ENCODE measurements around the gene BROX. TPM values are rescaled to one million over a fixed set of nuclear protein-coding genes. Genes with fewer than 3 reads are reported as not detected.

BROX gene
- total RNA-seq, 1 donor from 2014 or later: 34.6 TPM

DNA sequence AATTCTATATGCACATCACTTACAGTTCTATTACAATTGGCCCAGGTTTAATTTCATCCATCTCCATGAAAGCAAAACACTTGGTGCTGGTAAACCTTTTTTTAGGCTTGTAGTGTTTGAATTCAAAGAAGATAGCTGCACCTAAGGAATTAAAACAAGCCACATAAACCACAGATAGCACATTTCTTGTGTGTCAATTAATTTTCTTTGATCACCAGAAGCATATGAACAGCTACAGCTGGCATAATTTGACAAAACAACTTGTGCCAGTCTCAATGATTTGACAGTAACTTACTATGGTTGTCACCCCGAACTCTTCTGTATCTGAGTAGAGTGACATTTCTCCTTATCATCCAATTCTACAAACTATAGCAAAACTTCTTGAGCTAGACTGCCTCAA lies 42.3 kb upstream of the BROX start:
- no peak for DNase-seq
- peaks cover 77% of the 10 kb centered on the region for H3K36me3 Mint-ChIP-seq (ENCODE audit: low read depth)
- CTCF ChIA-PET: interaction anchor here (0.7 kb wide), 1 partner anchor 204 kb away, joined by 3 read pairs; no protein-coding TSS in a partner anchor

DNA sequence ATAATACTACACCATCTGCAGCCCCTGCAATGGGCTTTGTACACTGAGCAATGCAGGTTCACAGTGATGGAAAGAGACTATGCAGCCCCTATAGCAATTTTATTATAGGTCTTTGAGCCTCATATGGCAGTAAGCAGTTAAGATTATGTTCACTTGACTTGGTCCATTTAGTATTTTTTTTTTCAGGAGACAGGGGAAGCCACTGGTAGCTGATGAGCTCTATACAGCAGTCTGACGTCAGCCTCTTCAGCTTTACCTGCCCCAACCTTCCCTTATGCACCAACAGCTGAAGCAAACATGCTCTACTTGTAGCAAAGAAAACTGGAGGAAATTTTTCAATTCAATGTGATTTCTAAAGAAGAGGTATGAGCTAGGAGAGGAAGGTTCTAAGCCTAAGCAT lies 32.3 kb upstream of the BROX start:
- ChIA-PET CTCF (interaction anchor here (1.2 kb wide), 1 partner anchor 59 kb away, joined by 4 read pairs; no protein-coding TSS in a partner anchor), POLR2A (no interaction called here)
- no peaks in the 10 kb centered on the region for H3K9me3 Mint-ChIP-seq
- DNase-seq: no peak
- ATAC-seq (ENCODE audit: low read depth): no peak
- intact Hi-C loops (cut with micrococcal nuclease): no loop called here
- no peak overlapping the region for H3K27ac Mint-ChIP-seq
- H3K4me1 Mint-ChIP-seq: no peaks in the 10 kb centered on the region
- no peak overlapping the region for H3K4me3 Mint-ChIP-seq
- no peaks in the 10 kb centered on the region for H3K27me3 Mint-ChIP-seq
- H3K36me3 Mint-ChIP-seq (ENCODE audit: low read depth): peaks cover 60% of the 10 kb centered on the region
- TF ChIP-seq, protein P1, sequence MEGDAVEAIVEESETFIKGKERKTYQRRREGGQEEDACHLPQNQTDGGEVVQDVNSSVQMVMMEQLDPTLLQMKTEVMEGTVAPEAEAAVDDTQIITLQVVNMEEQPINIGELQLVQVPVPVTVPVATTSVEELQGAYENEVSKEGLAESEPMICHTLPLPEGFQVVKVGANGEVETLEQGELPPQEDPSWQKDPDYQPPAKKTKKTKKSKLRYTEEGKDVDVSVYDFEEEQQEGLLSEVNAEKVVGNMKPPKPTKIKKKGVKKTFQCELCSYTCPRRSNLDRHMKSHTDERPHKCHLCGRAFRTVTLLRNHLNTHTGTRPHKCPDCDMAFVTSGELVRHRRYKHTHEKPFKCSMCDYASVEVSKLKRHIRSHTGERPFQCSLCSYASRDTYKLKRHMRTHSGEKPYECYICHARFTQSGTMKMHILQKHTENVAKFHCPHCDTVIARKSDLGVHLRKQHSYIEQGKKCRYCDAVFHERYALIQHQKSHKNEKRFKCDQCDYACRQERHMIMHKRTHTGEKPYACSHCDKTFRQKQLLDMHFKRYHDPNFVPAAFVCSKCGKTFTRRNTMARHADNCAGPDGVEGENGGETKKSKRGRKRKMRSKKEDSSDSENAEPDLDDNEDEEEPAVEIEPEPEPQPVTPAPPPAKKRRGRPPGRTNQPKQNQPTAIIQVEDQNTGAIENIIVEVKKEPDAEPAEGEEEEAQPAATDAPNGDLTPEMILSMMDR (IDR thresholded peaks at IDR 0.05): no peak

More for the DNA sequence above, 42.3 kb upstream of the BROX start:
- no peak for ATAC-seq (ENCODE audit: low read depth)
- intact Hi-C loops (cut with micrococcal nuclease): no loop called here
- H3K4me1 Mint-ChIP-seq: no peaks in the 10 kb centered on the region
- no peak overlapping the region for H3K4me3 Mint-ChIP-seq
- peak overlapping the region; percentile 35 for H3K27ac Mint-ChIP-seq
- POLR2A ChIA-PET: interaction anchor here (0.6 to 0.9 kb wide), 2 partner anchors 27 to 43 kb away, joined by 3 read pairs; partner anchors contain the start of gene BROX
- H3K9me3 Mint-ChIP-seq: no peaks in the 10 kb centered on the region
- no peaks in the 10 kb centered on the region for H3K27me3 Mint-ChIP-seq
- TF ChIP-seq, protein P1 (IDR thresholded peaks at IDR 0.05): no peak

DNA sequence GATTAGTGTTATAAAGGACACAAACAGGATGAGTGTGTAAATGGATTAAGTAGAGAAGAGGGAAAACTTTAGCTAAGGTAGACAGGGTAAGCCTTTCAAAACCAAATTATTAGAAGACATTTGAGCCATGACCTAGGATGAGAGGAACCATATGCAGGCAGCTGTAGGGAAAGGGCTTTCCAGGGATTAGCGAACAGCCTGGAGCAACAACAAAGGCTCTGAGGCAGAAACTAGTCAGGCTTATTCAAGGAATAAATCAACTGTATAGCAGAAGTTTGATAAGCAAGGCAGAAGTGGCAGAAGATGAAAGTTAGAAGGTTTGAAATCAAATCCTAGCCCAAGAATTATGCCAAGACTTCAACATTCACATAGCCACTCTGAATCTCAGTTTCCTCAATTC lies 21.3 kb upstream of the BROX start:
- ATAC-seq (ENCODE audit: low read depth) (no peak), DNase-seq (no peak)
- no peak overlapping the region for H3K4me3 Mint-ChIP-seq
- H3K9me3 Mint-ChIP-seq: no peaks in the 10 kb centered on the region
- H3K36me3 Mint-ChIP-seq (ENCODE audit: low read depth): peaks cover 54% of the 10 kb centered on the region
- H3K27me3 Mint-ChIP-seq: no peaks in the 10 kb centered on the region
- ChIA-PET CTCF (no interaction called here), POLR2A (no interaction called here)
- no peak overlapping the region for H3K27ac Mint-ChIP-seq
- intact Hi-C loops (cut with micrococcal nuclease): no loop called here
- H3K4me1 Mint-ChIP-seq: peaks cover 18% of the 10 kb centered on the region
- TF ChIP-seq, protein P1 (IDR thresholded peaks at IDR 0.05): no peak

DNA sequence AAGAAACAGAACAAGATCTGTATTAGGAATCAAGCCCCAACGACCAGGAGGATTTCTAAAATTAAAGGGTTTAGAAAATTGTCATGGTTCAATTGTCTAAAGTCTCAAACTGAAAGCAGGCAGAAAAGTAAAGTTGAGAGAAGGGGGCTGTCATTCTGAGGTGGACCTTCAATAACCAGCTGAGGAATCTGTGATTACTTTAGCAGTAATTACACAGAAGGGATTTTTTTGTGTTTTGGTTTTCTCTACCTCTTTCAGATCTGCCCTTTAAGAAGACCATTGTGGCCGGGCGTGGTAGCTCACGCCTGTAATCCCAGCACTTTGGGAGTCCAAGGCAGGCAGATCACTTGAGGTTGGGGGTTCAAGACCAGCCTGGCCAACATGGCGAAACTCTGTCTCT lies 17.4 kb upstream of the BROX start:
- DNase-seq (no peak), ATAC-seq (ENCODE audit: low read depth) (no peak)
- Mint-ChIP-seq H3K4me1 (peaks cover 28% of the 10 kb centered on the region), H3K9me3 (no peaks in the 10 kb centered on the region), H3K27ac (peak overlapping the region; percentile 65), H3K36me3 (ENCODE audit: low read depth) (peaks cover 47% of the 10 kb centered on the region), H3K4me3 (no peak overlapping the region), H3K27me3 (no peaks in the 10 kb centered on the region)
- TF ChIP-seq, protein P1 (IDR thresholded peaks at IDR 0.05): no peak
- intact Hi-C loops (cut with micrococcal nuclease): no loop called here
- CTCF ChIA-PET: interaction anchor here (1.1 kb wide), 1 partner anchor 231 kb away, joined by 3 read pairs; no protein-coding TSS in a partner anchor
- POLR2A ChIA-PET: interaction anchor here (0.5 to 2.1 kb wide), 2 partner anchors 18 to 429 kb away, joined by 4 to 10 read pairs; no protein-coding TSS in a partner anchor

DNA sequence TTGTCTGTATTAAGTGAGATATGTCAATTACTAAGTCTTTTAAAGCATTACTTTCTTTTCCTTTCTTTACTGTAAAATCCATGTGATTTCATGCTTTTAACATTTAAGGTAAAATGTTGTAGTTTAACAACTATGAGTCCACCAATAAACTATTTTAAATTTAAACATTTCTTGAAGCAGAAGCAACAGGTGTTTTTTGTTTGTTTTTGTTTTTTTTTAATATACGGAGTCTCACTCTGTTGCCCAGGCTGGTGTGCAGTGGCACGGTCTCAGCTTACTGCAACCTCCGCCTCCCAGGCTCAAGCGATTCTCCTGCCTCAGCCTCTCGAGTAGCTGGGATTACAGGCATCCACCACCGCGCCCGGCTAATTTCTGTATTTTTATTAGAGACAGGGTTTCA lies 15.6 kb upstream of the BROX start:
- ChIA-PET POLR2A (interaction anchor here (0.6 kb wide), 1 partner anchor 78 kb away, joined by 4 read pairs; no protein-coding TSS in a partner anchor), CTCF (interaction anchor here (1.7 kb wide), 1 partner anchor 42 kb away, joined by 3 read pairs; no protein-coding TSS in a partner anchor)
- TF ChIP-seq, protein P1 (IDR thresholded peaks at IDR 0.05): no peak
- H3K27me3 Mint-ChIP-seq: no peaks in the 10 kb centered on the region
- no peak for DNase-seq
- no peak for ATAC-seq (ENCODE audit: low read depth)
- H3K9me3 Mint-ChIP-seq: no peaks in the 10 kb centered on the region
- H3K27ac Mint-ChIP-seq: no peak overlapping the region
- peaks cover 51% of the 10 kb centered on the region for H3K36me3 Mint-ChIP-seq (ENCODE audit: low read depth)
- intact Hi-C loops (cut with micrococcal nuclease): loop anchor here (2.0 kb wide), 1 partner anchor 14 kb away; no protein-coding TSS in a partner anchor
- peaks cover 28% of the 10 kb centered on the region for H3K4me1 Mint-ChIP-seq
- no peak overlapping the region for H3K4me3 Mint-ChIP-seq

Data from activated B cell treated with CpG ODN at 0.5 μM for 24 hours (primary cell).